ENCODE results near the gene AKAP13. TPM values are rescaled to one million over a fixed set of nuclear protein-coding genes. Genes with fewer than 3 reads are reported as not detected.

The AKAP13 gene
- total RNA-seq, 4 donors from 2014 or later: 105 to 167 (median 129) TPM

DNA sequence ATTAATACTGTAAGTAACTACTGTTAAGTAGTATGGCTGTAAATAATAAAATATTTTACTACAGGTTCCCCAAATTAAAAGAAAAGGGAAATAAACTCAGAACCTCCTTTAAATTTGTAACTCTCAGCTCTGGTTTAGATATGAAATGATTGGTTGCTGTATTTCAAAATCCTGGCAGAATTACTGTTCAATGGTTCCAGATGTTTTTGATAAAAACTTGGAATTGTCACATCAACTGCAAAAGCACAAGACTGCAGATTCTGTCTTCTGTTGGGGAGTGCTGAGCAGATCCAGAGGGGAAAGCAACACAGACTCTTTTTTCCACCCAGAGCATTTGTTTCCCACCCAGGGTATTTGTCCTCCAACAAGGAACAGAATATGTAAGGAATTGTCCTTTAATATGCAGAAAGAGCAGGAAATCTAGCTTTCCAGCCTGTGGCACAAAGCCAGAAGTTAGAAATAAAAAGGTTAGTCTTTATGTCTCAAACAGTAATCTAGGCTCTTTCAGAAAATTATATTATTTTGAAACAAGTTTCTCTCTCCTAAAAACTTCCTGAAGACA is 236.2 kb downstream of the AKAP13 start:
- TF ChIP-seq CTCF (IDR thresholded peaks at IDR 0.05) (no peak), POLR2A (IDR thresholded peaks at IDR 0.05) (no peak)
- no peak overlapping the region for H3K4me3 ChIP-seq (ENCODE audit: low read depth, poor library complexity, severe bottlenecking)
- intact Hi-C loops (cut with DNase I; ENCODE audit: low total_unique reads): no loop called here
- no peak for DNase-seq (ENCODE audit: low spot score in 2 of 2)

DNA sequence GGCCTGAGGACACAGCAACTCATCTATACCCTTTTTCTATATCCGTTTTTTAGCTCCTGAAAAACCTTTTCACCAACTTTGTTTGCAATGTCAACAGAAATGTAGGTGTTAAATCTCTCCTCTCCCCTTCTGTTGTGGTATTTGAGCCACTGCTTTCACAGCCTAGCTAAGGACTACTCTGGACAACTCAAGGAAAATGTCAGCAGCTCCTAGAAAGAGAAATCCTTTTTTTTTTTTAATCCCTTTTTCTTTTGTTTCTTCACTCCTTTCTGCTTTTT is 237.8 kb downstream of the AKAP13 start:
- WGBS, 2 donors: 29 to 50% methylated on average over 1 of the region's 1 CpG
- intact Hi-C loops (cut with DNase I; ENCODE audit: low total_unique reads): no loop called here
- no peak overlapping the region for H3K4me3 ChIP-seq (ENCODE audit: low read depth, poor library complexity, severe bottlenecking)
- DNase-seq (ENCODE audit: low spot score in 2 of 2): no peak
- TF ChIP-seq CTCF (IDR thresholded peaks at IDR 0.05) (no peak), POLR2A (IDR thresholded peaks at IDR 0.05) (no peak)

DNA sequence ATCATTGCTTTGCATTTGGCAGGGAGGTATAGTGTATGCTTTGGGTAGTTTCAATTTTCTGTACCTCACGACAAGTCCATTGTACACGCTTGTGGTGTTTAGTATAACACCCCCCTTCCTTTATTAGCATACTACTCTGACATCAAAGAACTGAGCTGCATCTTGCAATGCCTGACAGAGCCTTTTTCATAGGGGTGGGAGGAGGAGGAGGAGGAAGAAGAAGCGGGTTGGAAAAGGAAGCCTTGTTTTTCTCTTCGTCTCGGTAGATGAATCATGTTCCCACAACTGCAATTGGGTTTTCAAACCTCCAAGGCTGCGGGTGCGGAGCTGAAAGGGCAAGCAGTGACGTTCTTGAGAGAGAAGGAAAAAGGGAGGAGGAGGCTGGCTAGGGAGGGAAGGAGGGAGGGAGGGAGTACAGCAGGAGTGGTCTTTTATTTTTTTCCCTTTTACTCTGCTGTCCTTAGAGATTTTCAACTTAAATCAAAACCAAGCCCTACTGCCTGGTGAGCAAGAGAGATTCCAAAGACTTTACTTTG is 238.6 kb downstream of the AKAP13 start:
- WGBS, 2 donors: 1% methylated on average over 8 of the region's 8 CpGs
- H3K4me3 ChIP-seq (ENCODE audit: low read depth, poor library complexity, severe bottlenecking): no peak overlapping the region
- TF ChIP-seq CTCF (IDR thresholded peaks at IDR 0.05) (no peak), POLR2A (IDR thresholded peaks at IDR 0.05) (no peak)
- peak; percentile 85 to 95 for DNase-seq (ENCODE audit: low spot score in 2 of 2)
- intact Hi-C loops (cut with DNase I; ENCODE audit: low total_unique reads): no loop called here

DNA sequence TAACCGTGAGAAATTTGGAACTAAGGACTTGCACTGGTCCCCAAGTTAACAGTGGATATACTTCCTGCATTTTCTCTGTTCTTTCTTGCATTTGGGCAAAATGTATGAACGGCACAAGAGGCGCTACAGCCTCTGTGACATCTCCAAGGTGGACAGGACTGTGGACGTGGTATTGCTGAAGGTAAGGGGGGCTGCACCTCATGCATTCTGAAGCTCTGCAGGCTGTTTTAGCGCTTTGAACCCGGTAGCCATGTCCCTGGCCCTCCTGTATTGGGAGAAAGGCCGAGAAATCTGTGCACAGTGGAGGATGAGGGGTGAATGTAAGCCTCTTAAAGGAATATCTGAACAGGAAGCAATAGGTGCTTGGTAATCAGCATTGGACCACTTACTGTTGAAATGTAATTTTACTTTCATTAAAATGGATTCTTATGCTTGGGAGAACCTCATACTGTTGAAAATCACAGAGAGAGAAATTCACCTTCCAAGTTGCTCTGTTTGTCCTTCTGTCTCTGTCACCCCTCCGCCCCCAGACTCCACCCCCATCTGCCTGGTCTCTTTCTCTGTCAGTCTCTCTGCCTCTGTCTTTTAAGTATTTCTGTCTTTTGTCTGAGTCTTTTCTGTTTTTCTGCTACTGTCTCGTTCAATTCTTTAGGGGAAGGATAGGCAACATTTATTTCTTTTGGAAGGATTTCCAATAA is 239.7 kb downstream of the AKAP13 start:
- no peak for DNase-seq (ENCODE audit: low spot score in 2 of 2)
- TF ChIP-seq POLR2A (IDR thresholded peaks at IDR 0.05) (no peak), CTCF (IDR thresholded peaks at IDR 0.05) (no peak)
- peak overlapping the region; percentile 43 for H3K4me3 ChIP-seq (ENCODE audit: low read depth, poor library complexity, severe bottlenecking)
- intact Hi-C loops (cut with DNase I; ENCODE audit: low total_unique reads): no loop called here
- WGBS, 2 donors: 43 to 55% methylated on average over 9 of the region's 9 CpGs

- intact Hi-C loops (cut with DNase I; ENCODE audit: low total_unique reads): no loop called here
- H3K4me3 ChIP-seq (ENCODE audit: low read depth, poor library complexity, severe bottlenecking): peak overlapping the region; percentile 43
- peak in 1 of 2 donors; percentile 50 for DNase-seq (ENCODE audit: low spot score in 2 of 2)
- 20 to 23% methylated on average over 3 of the region's 3 CpGs for WGBS, 2 donors
- TF ChIP-seq CTCF (IDR thresholded peaks at IDR 0.05): no peak
- no peak for TF ChIP-seq POLR2A (IDR thresholded peaks at IDR 0.05)
Measured at GRCh38 chr15:85620690-85621049, 240.3 kb downstream of the AKAP13 start.

GRCh38 chr15:85621094-85621493 is 240.7 kb downstream of the AKAP13 start:
- no peak for DNase-seq (ENCODE audit: low spot score in 2 of 2)
- 37 to 41% methylated on average over 4 of the region's 4 CpGs for WGBS, 2 donors
- TF ChIP-seq POLR2A (IDR thresholded peaks at IDR 0.05): no peak
- TF ChIP-seq CTCF (IDR thresholded peaks at IDR 0.05): no peak
- H3K4me3 ChIP-seq (ENCODE audit: low read depth, poor library complexity, severe bottlenecking): peak overlapping the region; percentile 43
- intact Hi-C loops (cut with DNase I; ENCODE audit: low total_unique reads): no loop called here
